Gastroesophageal sphincter (tissue), 3 donors: ENCODE results near the gene NCBP2.

Source experiments
- EP300 ChIP-seq: sonication (generic); formaldehyde crosslinking; IDR thresholded peaks from one replicate; pipeline ENCODE4 v1.6.1; 2017; ENCODE audit warnings: antibody characterized with exemption, mild to moderate bottlenecking
- POLR2A ChIP-seq, 2 donors: fragments of 450-650 bp; IDR thresholded peaks; one replicate each; pipeline ENCODE4 v1.6.1; 2017; ENCODE audit warnings: antibody characterized with exemption in 2 of 2, mild to moderate bottlenecking in 2 of 2, moderate library complexity in 1 of 2
- POLR2AphosphoS5 ChIP-seq: sonication (generic); formaldehyde crosslinking; IDR thresholded peaks from one replicate; pipeline ENCODE4 v1.6.1; 2017; ENCODE audit warnings: antibody characterized with exemption
- TF ChIP-seq, protein P1 (sequence below), 4 experiments: fragments of 200-600 bp in 2 of 4; fragments of 450-650 bp in 2 of 4; sonication (generic) in 1 of 4; IDR thresholded peaks; one replicate each; pipeline ENCODE4 v1.5.1; 2017 to 2019; ENCODE audit warnings: antibody characterized with exemption in 4 of 4, mild to moderate bottlenecking in 2 of 4, moderate library complexity in 2 of 4

DNA sequence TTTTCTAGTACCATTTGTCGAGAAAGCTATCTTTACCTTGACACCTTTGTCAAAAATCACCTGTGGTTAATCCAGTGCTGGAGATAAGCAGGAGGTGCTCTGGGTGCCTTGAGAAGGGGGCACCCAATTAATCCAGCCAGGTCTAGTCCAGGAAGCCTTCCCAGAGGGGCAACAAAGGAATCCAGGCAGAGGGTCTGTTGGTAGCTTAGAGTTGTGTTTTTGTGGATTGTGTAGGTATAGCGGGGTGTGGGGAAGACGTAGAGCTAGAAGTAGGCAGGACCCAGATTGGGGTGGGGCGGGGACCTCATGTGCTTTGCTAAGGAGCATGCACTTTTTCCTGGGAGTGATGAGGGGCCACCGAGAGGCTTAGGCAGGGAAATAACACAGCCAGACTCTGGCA is 32.3 kb upstream of the NCBP2 start:
- TF ChIP-seq, protein P1, sequence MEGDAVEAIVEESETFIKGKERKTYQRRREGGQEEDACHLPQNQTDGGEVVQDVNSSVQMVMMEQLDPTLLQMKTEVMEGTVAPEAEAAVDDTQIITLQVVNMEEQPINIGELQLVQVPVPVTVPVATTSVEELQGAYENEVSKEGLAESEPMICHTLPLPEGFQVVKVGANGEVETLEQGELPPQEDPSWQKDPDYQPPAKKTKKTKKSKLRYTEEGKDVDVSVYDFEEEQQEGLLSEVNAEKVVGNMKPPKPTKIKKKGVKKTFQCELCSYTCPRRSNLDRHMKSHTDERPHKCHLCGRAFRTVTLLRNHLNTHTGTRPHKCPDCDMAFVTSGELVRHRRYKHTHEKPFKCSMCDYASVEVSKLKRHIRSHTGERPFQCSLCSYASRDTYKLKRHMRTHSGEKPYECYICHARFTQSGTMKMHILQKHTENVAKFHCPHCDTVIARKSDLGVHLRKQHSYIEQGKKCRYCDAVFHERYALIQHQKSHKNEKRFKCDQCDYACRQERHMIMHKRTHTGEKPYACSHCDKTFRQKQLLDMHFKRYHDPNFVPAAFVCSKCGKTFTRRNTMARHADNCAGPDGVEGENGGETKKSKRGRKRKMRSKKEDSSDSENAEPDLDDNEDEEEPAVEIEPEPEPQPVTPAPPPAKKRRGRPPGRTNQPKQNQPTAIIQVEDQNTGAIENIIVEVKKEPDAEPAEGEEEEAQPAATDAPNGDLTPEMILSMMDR (IDR thresholded peaks at IDR 0.05): no peak
- TF ChIP-seq POLR2A (IDR thresholded peaks at IDR 0.05) (no peak), POLR2AphosphoS5 (no peak), EP300 (no peak)
